Measurements from ENCODE around the gene DLGAP4. TPM values are rescaled to one million over a fixed set of nuclear protein-coding genes. Genes with fewer than 3 reads are reported as not detected.

The DLGAP4 gene
- total and polyA plus RNA-seq, 10 donors, result 12.0 to 60.9 (median 45.9) TPM

DNA sequence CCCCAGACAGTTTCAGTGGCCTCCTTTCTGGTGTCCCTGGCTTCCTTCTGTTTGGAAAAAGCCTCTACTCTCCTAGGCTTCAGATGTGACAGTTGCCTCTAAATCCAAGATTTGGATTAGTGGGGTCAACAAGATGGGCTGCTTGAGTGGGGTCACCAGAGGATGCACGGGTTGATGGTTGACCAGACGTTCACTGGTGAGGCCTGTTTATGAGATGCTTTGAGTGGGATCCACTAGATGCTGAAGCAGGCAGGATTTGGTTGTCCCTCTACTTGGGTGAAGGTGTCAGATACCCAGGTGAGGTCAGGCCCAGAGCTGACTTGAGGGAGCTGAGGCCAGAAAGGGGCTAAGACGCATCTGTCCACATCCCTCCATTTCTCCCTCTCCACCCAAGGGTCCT is 8.1 kb upstream of the DLGAP4 start:
- no peaks in the 10 kb centered on the region for H3K36me3 ChIP-seq
- no peak overlapping the region for H3K27ac ChIP-seq
- no peaks in the 10 kb centered on the region for H3K4me1 ChIP-seq
- intact Hi-C loops (cut with DNase I; ENCODE audit: low total_unique reads), result no loop called here
- DNase-seq, result no peak
- no peaks in the 10 kb centered on the region for H3K9me3 ChIP-seq
- no peak overlapping the region for H3K4me3 ChIP-seq
- peaks cover 0 to 96% (median 5%) of the 10 kb centered on the region in 7 donors for H3K27me3 ChIP-seq (replicated peaks in 1 of 7)
- TF ChIP-seq POLR2AphosphoS5 (IDR thresholded peaks at IDR 0.05) (no peak), POLR2A (IDR thresholded peaks at IDR 0.05) (no peak)
- TF ChIP-seq, protein P1, sequence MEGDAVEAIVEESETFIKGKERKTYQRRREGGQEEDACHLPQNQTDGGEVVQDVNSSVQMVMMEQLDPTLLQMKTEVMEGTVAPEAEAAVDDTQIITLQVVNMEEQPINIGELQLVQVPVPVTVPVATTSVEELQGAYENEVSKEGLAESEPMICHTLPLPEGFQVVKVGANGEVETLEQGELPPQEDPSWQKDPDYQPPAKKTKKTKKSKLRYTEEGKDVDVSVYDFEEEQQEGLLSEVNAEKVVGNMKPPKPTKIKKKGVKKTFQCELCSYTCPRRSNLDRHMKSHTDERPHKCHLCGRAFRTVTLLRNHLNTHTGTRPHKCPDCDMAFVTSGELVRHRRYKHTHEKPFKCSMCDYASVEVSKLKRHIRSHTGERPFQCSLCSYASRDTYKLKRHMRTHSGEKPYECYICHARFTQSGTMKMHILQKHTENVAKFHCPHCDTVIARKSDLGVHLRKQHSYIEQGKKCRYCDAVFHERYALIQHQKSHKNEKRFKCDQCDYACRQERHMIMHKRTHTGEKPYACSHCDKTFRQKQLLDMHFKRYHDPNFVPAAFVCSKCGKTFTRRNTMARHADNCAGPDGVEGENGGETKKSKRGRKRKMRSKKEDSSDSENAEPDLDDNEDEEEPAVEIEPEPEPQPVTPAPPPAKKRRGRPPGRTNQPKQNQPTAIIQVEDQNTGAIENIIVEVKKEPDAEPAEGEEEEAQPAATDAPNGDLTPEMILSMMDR (IDR thresholded peaks at IDR 0.05 in 8 of 11, conservative IDR thresholded peaks at IDR 0.05 in 3 of 11), result no peak
- 81 to 90% (median 85%) methylated on average over 3 of the region's 3 CpGs for WGBS, 5 donors

DNA sequence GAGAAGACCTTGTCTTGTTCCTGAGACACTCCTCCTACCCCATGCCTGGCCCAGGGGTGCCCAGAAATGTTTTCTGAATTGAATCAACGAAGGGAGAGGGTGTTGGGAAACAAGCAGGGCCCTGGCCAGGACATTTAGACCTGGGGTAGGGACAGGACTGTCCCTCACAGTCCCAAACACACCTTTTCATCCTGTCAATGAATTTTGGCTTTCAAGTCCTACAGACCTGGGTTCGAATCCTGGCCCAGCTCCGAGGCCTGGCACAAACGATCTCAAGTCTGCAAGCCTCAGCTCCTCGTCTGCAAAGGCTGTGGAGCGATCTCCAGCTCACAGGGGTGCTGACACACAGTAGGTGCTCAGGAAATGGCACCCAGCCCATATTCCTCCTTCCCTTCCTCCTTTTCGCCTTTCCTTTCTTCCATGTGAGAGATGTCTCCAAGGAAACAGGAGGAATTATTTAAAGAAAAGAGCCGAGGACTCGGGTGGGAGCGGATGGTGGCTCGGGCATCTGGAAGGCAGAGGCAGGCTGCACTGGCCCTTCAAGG is 7.3 kb upstream of the DLGAP4 start:
- Histone ChIP-seq H3K4me1 (no peaks in the 10 kb centered on the region), H3K27ac (no peak overlapping the region), H3K27me3 (replicated peaks in 1 of 7) (peaks cover 0 to 97% (median 8%) of the 10 kb centered on the region in 7 donors), H3K4me3 (no peak overlapping the region), H3K36me3 (no peaks in the 10 kb centered on the region), H3K9me3 (no peaks in the 10 kb centered on the region)
- no peak for DNase-seq
- intact Hi-C loops (cut with DNase I; ENCODE audit: low total_unique reads), result no loop called here
- 80 to 89% (median 86%) methylated on average over 11 of the region's 11 CpGs for WGBS, 5 donors
- TF ChIP-seq POLR2AphosphoS5 (IDR thresholded peaks at IDR 0.05) (no peak), POLR2A (IDR thresholded peaks at IDR 0.05) (no peak)
- TF ChIP-seq, protein P1 (IDR thresholded peaks at IDR 0.05 in 8 of 11, conservative IDR thresholded peaks at IDR 0.05 in 3 of 11), result no peak

DNA sequence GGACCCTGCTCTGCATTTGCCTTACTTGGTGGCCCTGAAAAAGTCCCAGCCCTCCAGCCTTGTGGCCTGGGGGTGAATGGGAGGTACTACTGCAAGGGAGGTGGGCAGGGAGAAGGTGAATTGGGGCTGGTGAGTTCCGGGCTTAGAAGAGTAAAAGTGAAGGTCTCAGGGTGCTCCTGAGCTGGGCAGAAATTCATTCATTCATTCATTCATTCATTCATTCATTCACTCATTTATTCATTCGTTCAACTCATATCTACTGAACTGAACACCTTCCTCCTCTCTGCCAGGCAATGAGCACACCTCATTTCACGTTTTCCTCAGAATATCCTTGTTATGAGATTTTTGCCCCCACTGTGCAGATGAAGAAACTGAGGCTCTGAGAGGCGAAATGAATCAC is 6.7 kb upstream of the DLGAP4 start:
- no peak for TF ChIP-seq POLR2A (IDR thresholded peaks at IDR 0.05)
- TF ChIP-seq, protein P1 (IDR thresholded peaks at IDR 0.05 in 8 of 11, conservative IDR thresholded peaks at IDR 0.05 in 3 of 11), result no peak
- TF ChIP-seq POLR2AphosphoS5 (IDR thresholded peaks at IDR 0.05), result no peak
- no peaks in the 10 kb centered on the region for H3K4me1 ChIP-seq
- no peak overlapping the region for H3K27ac ChIP-seq
- H3K9me3 ChIP-seq, result no peaks in the 10 kb centered on the region
- no peaks in the 10 kb centered on the region for H3K36me3 ChIP-seq
- intact Hi-C loops (cut with DNase I; ENCODE audit: low total_unique reads), result no loop called here
- H3K27me3 ChIP-seq (replicated peaks in 1 of 7), result peaks cover 0 to 100% (median 14%) of the 10 kb centered on the region in 7 donors
- no peak overlapping the region for H3K4me3 ChIP-seq
- DNase-seq, result no peak
- 76 to 86% (median 82%) methylated on average over 4 of the region's 4 CpGs for WGBS, 5 donors

DNA sequence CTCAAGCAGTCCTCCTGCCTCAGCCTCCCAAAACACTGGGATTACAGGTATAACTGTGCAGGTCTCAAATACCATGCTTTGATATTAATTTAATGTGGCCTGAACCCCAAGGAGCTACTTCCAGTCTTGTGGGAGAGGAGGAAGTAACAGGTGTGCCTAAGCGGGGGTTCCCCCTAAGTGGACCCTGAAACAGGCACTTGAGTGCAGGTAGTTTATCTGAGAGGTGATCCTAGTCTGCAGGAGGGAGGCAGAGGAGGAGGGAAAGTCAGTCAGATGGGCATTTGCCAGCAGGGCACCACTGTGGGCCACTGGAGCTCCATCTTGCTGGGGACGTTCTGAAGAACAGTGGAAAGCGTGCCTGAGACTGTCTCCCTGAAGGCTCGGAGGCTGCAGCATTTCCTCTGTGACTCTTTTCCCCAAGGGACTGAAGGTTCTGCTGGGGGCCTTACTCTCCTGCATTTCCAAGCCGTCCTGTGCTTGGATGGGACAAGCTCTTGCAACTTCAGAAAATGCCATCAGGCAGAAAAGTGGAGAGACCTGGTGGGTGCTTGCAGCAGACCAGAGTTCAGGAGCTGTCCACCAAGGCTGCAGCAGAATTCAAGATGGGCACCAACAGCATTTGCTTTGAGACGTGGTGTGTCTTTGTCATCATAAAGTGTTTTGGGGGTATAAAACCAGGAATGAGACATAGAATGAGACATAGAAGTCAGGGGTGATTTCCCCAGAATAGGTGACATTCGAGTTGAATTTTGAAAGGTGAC is 4.6 kb upstream of the DLGAP4 start:
- intact Hi-C loops (cut with DNase I; ENCODE audit: low total_unique reads), result no loop called here
- Histone ChIP-seq H3K9me3 (no peaks in the 10 kb centered on the region), H3K36me3 (no peaks in the 10 kb centered on the region), H3K4me1 (peaks cover 1 to 9% (median 6%) of the 10 kb centered on the region in 6 donors), H3K4me3 (no peak overlapping the region), H3K27me3 (replicated peaks in 1 of 7) (peaks cover 0 to 100% (median 33%) of the 10 kb centered on the region in 7 donors), H3K27ac (no peak overlapping the region)
- no peak for DNase-seq
- TF ChIP-seq, protein P1 (IDR thresholded peaks at IDR 0.05 in 8 of 11, conservative IDR thresholded peaks at IDR 0.05 in 3 of 11), result no peak
- TF ChIP-seq POLR2AphosphoS5 (IDR thresholded peaks at IDR 0.05) (no peak), POLR2A (IDR thresholded peaks at IDR 0.05) (no peak)
- 66 to 85% (median 68%) methylated on average over 7 of the region's 7 CpGs for WGBS, 5 donors
